Right lobe of liver (tissue), 4 donors: ENCODE data around the gene KAT6B.

Source experiments
- POLR2A ChIP-seq: fragments of 450-650 bp; IDR thresholded peaks from one replicate; pipeline ENCODE4 v1.6.1; 2017; ENCODE audit warnings: antibody characterized with exemption, mild to moderate bottlenecking
- TF ChIP-seq, protein P1 (sequence below), 4 donors: fragments of 200-600 bp in 3 of 4; fragments of 450-650 bp in 1 of 4; IDR thresholded peaks; one replicate each; pipeline versions ENCODE4 v1.5.1 to v1.8.0; 2016 to 2022; ENCODE audit warnings: antibody characterized with exemption in 4 of 4, mild to moderate bottlenecking in 2 of 4
- donor health status: DM: no; HTN: no; CAD: no.
- donor health status: DM: no; HTN: no; CAD: no.
- donor health status: DM: no; HTN: yes; CAD: no.

DNA sequence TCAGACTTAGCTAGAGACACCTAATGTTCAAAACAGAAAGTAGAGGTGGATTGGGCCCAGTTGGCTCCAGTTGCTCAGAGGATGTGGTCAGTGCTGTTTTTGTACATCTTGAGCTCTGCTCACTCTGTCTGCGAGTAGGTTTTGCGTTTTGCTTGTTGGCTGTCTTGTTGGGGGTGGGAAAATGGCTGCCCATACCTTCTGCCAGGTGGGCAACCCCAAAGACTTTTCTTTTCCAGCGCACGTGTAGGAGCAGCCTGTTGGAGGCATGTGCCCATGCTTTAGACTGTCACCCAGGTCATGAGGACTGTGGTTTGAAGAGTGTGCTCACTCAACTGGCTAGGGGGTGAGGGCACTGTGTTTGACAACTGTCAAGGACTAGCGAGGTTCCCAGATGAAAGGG, 73.9 kb downstream of the KAT6B start:
- TF ChIP-seq, protein P1, sequence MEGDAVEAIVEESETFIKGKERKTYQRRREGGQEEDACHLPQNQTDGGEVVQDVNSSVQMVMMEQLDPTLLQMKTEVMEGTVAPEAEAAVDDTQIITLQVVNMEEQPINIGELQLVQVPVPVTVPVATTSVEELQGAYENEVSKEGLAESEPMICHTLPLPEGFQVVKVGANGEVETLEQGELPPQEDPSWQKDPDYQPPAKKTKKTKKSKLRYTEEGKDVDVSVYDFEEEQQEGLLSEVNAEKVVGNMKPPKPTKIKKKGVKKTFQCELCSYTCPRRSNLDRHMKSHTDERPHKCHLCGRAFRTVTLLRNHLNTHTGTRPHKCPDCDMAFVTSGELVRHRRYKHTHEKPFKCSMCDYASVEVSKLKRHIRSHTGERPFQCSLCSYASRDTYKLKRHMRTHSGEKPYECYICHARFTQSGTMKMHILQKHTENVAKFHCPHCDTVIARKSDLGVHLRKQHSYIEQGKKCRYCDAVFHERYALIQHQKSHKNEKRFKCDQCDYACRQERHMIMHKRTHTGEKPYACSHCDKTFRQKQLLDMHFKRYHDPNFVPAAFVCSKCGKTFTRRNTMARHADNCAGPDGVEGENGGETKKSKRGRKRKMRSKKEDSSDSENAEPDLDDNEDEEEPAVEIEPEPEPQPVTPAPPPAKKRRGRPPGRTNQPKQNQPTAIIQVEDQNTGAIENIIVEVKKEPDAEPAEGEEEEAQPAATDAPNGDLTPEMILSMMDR (IDR thresholded peaks at IDR 0.05) = no peak
- TF ChIP-seq POLR2A = no peak
